ENCODE results near the gene MAPK8IP3. TPM values are rescaled to one million over a fixed set of nuclear protein-coding genes. Genes with fewer than 3 reads are reported as not detected.

MAPK8IP3 gene, protein sequence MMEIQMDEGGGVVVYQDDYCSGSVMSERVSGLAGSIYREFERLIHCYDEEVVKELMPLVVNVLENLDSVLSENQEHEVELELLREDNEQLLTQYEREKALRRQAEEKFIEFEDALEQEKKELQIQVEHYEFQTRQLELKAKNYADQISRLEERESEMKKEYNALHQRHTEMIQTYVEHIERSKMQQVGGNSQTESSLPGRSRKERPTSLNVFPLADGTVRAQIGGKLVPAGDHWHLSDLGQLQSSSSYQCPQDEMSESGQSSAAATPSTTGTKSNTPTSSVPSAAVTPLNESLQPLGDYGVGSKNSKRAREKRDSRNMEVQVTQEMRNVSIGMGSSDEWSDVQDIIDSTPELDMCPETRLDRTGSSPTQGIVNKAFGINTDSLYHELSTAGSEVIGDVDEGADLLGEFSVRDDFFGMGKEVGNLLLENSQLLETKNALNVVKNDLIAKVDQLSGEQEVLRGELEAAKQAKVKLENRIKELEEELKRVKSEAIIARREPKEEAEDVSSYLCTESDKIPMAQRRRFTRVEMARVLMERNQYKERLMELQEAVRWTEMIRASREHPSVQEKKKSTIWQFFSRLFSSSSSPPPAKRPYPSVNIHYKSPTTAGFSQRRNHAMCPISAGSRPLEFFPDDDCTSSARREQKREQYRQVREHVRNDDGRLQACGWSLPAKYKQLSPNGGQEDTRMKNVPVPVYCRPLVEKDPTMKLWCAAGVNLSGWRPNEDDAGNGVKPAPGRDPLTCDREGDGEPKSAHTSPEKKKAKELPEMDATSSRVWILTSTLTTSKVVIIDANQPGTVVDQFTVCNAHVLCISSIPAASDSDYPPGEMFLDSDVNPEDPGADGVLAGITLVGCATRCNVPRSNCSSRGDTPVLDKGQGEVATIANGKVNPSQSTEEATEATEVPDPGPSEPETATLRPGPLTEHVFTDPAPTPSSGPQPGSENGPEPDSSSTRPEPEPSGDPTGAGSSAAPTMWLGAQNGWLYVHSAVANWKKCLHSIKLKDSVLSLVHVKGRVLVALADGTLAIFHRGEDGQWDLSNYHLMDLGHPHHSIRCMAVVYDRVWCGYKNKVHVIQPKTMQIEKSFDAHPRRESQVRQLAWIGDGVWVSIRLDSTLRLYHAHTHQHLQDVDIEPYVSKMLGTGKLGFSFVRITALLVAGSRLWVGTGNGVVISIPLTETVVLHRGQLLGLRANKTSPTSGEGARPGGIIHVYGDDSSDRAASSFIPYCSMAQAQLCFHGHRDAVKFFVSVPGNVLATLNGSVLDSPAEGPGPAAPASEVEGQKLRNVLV (N-terminal part only)
- 55.6 TPM for total RNA-seq
- long read RNA-seq, partial matches to known transcripts, result 21 of 29 reads
- long read RNA-seq, other reads (novel, unspliced or antisense), result 7 of 29 reads

DNA sequence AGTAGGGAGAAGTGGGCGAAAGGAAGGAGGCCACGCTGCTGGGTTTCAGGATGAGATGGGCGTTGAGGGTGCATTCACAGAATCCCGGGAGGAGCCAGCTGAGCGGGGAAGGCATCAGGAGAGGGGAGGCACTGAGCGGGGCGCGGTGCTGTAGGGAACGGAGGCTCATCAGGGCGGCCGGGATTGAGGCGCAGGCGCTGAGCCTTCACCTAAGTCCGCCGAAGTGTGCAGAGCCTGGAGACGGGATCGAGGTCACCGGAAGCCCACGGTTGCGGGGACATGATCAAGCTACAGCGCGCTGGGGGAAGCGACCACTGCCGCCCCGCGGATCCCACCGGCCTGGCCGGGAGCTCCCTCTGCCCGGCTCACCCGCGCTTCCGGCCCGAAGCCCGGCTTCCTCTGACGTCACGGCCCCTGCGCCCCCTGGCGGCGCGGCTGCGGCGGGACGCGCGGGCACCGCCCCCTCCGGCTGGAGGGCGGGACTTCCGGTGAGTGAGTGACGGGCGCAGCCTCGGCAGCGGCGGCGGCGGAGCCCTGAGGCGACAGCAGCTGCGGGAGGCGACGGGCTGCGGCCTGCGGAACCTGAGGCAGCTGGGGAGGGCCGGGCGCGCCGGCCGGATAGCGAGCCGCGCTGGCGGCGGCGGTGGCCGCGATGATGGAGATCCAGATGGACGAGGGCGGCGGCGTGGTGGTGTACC is at the start of gene MAPK8IP3:
MAPK8IP3 (plus strand) TSS at position 508 of the 698 bp plus-strand sequence; CDS start at position 653, 145 bp downstream.
- peak; percentile 99 for DNase-seq (ENCODE audit: low spot score)

DNA sequence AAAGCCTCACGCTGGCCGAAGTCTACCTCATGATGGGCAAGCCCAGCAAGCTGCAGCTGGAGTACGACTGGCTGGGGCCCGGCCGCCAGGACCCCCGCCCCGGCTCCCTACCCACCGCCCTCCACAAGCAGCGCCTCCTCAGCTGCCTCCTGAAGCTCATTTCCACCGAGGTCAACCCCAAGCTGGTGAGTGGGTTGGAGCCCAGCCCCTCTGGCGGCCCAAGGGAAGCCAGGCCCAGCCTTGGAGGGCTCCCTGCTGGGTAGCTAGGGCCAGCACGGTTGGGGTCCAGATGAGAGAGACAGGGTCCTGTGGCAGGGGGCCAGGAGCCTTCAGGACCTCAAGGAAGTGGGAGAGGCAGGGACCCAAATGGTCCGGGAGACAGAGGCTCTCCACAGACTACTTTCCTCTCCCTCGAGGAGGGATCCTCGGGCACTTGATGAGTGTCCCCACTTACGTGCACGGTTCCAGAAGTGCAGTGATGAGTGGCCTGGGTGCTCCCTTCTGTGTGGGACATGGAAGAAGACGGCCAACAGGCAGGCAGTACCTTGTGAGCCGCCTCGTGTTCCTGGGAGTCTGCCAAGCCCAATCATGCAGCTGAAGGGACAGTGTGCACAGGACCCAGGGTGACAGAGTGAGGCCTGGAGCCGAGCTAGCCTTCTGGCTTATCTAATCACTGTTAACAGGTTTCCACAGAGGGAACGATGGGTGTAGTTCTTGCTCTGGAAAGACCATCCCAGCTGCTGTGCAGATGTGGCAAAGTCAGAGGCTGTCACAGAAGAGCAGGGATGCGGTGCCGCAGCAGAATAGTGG is 49.0 kb upstream of the MAPK8IP3 start:
- DNase-seq (ENCODE audit: low spot score), result no peak

DNA sequence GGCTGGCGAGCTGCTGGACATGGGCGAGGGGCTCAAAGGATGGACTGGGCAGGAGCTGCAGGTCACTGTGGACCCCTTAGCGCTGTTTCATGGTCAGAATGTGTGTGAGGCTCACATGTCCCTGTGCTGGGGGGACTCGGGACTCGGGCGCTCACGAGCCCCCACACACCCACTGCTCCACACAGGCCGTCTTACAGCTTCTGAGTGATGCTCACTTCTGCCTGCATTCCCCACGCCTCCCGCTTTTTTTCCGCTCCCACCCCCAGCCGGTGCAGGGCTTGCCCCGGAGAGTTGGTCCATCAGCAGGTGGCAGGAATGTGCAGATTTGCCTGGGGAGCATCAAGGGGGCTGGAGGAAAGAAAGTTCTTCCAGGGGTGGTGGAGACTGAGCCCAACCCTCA is 48.2 kb upstream of the MAPK8IP3 start:
- DNase-seq (ENCODE audit: low spot score), result no peak

DNA sequence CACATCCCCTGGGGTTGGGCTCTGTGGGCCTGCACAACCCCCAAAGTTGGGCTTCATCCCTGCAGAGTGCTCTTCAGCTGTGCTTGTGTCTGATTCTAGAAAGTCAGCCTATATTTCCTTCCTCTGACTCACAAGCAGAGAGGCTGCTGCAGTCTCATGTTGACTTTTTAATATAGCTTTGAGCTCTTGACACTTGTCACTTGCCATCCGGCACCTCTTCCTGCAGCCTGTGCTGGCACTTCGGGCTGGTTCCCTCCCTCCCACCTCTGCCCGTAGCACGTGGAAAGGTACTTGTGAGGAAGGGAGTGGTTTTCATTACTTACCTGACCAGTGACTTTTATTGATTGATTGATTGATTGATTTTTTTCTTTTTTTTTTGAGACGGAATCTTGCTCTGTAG is 47.0 kb upstream of the MAPK8IP3 start:
- DNase-seq (ENCODE audit: low spot score), result no peak

DNA sequence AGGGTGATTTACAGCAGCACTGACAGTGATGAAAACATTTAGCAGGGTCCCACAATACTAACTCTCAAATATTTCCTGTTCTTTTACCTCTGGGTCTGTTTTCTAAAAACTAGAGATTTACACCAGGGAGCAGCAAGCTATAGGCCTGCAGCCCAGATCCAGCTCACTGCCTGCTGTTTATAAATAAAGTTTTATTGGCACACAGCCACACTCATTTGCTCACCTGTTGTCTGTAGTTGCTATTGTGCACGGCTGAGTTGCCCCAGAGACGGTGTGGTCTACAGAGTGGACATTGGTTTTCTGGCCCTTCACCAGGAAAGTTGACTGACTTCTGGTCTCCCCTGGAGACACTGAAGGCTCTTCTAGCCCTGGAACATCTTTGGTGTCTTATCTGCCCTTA is 44.2 kb upstream of the MAPK8IP3 start:
- DNase-seq (ENCODE audit: low spot score), result no peak

DNA sequence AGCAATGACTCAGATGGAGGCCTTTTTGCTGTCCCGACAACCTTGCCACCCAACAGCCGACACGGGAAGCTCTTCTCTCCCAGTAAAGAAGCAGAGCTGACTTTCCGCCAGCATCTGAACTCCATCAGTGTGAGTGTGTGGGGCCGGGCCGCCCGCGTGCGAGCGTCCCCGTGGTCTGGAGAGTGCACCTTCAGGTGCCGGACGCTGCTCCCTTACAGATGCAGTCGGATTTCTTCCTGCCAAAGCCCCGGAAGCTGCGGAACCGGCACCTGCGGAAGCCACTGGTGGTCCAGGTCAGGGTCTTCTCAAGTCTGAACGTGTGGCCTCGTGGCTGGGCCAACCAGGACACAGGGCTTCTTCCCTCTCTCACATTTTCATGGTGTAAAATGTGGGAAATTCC is 43.5 kb upstream of the MAPK8IP3 start:
- no peak for DNase-seq (ENCODE audit: low spot score)

DNA sequence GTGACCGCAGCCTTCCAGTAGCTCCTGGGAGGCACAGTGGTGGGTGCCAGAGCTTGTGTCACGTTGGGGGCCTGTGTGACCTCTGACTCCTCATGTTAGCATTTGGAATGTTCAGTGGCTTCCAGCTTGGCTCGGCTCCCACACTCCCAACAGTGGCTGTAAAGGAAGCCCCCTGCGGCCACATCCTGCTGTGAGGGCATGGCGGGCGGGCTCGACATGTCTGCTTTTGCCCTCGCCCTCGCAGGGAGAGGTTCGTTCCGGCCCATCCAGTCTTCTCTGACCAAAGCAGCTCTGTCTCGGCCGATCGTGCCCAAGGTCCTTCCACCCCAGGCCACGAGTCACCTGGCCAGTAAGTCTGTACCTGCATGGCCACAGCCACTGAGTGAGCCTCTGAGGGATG is 40.2 kb upstream of the MAPK8IP3 start:
- no peak for DNase-seq (ENCODE audit: low spot score)

DNA sequence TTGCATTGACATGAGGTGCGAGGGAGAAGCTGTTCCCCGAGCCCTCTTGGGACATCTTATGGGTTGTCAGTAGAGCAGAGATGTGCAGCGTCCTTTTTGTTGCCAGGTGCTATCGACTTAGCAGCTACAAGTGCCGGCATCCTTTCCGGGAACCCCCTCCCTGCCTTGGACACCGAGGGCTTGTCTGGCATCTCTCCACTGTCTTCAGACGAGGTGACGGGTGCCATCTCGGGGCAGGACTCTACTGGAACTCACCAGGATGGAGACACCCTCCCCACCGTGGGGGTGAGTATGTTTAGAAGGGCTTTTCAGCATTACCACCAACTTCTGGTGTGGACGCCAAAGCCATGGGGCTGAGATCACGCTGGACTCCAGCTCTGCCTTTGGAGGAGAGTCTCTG is 39.7 kb upstream of the MAPK8IP3 start:
- DNase-seq (ENCODE audit: low spot score), result no peak

DNA sequence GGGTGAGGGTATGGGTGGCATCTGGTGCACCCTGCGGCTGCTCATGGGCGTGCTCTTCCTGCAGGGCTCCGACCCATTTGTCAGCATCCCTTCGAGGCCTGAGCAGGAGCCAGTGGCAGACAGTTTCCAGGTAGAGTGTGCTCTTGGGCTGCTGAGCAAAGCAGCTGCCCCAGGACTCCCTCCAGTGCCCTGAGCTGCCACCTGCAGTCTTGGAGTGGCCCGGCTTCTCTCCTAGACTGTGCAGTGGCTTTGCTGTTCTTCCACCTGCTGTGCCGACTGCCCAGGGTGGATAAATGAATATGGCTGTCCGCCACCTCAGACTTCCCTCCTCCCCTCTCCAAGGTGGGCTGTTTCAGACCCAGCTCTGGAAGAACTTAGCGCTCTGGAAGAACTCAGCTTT is 38.7 kb upstream of the MAPK8IP3 start:
- no peak for DNase-seq (ENCODE audit: low spot score)

DNA sequence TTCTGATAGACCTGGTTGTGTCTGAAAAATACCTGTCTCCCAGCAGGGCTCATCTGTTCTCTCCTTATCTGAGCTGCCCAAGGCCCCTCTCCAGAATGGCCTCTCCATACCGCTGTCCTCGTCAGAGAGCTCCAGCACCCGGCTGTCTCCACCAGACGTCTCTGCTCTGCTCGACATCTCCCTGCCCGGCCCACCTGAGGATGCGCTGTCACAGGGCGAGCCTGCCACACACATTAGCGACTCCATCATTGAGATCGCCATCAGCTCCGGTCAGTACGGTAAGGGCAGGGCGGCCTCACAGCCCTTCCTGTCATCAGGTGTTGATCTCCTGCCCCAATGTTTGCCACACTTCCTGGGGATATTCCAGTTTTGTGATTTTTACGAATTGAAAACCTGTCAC is 38.1 kb upstream of the MAPK8IP3 start:
- DNase-seq (ENCODE audit: low spot score), result no peak

DNA sequence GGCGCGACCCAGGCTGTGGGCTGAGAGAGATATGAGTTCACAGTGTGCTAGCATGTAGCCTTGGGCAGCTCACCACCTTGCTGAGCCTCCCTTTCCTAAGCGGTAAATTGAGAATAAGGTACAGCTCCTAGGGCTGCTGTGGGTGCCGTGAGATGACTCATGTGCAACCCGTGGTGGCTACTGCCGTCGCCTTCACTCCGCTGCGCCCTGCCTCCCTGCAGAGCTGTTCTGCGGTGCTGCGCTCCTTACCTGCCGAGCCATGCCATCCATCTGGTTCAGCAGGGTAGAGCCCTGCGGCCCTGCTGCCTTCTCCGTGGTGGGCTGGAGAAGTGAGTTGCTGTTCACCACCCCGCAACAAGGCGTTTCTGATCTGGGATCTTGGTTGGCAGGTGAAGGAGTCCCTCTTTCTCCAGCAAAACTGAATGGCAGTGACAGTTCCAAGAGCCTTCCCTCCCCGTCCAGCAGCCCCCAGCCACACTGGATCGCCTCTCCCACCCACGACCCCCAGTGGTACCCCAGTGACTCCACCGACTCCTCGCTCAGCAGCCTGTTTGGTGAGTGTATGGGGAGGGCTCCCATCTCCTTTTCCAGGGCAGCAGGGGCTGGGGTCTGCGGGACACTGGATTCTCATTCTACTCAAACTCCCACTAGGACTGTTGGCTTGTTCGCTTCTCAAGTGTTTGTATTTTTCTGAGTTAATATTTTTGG is 37.2 kb upstream of the MAPK8IP3 start:
- no peak for DNase-seq (ENCODE audit: low spot score)

DNA sequence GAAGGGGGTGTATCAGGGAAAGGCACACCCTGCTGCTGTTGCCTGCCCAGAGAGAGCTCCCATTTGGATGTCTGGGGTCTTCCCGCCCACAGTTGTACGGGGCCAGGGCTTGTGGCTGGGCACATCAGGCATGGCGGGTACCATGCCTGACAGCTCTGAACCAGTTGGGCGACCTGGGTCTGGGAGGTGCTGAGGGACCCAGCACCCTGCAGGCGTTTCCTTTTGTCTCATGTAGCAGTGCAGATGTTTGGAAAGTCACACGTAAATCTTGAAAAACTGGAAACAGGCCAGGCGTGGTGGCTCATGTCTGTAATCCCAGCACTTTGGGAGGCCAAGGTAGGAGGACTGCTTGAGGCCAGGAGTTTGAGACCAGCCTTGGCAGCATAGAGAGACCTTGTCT is 36.3 kb upstream of the MAPK8IP3 start:
- DNase-seq (ENCODE audit: low spot score), result no peak

DNA sequence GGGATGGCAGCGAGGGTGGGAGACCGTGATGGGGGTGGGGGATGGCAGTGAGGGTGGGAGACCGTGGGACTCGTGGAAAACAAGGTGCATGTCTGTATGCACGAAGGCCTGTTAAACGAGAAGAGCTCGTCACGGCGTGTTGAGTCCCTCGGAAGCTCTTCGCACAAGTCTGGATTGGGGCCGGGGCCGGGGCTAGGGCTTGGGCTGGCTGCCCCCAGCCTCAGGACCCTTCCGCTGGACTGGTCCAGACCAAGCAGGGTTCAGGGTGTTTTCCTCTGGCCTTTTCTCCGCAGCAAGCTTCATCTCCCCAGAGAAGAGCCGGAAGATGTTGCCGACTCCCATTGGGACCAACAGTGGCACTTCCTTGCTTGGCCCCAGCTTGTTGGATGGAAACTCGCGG is 35.6 kb upstream of the MAPK8IP3 start:
- DNase-seq (ENCODE audit: low spot score), result no peak

DNA sequence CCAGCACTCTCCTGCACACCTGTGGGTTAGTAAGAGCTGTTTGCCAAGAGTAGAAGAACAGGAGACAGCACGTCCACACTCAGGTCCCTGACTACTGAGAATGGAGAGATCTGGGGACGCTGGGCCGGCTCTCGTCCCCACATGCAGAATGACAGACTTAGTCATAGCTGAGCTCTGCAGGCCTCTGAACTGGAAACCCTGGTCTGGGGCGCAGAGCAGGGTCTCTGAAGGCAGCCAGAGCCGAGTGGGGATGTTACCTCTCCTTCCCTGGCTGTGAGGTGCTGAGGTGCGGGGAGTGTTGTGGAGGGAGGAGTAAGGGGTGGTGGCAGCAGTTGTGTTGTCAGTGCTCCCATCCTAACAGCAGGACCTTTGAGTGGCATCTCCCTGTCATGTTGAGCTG is 35.1 kb upstream of the MAPK8IP3 start:
- no peak for DNase-seq (ENCODE audit: low spot score)

DNA sequence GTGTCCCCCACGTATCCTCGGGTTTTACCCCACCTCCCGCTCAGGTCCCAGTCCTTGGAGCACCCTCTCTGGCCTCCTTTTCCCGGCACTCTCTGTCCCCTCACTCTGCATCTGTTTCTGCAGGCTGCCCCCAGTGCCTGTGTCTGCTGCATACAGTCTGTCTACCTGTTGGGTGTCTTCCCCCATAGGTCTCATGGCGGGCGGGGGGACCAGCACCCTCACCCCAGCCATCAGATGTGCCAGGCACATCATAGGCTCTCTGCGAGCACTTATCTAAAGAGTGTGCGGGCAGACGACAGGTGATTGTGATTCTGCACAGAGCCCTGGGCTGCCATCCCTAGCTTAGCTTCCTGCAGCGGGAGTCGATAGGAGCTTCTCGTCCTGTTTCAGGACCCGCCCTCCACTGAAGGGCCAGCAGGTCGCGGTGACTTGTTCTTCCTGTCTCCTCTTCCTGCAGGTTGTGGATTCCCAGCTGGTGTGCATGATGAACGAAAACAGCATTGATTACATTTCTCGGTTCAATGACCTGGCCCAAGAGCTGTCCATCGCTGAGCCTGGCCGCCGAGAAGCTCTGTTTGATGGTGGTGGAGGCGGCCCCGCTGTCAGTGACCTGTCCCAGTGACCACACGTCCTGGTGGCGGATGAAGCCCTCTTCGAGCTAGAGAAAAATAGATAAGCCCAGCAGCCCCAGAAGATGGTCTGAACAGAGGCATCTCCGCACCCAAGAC is 32.4 kb upstream of the MAPK8IP3 start:
- no peak for DNase-seq (ENCODE audit: low spot score)

DNA sequence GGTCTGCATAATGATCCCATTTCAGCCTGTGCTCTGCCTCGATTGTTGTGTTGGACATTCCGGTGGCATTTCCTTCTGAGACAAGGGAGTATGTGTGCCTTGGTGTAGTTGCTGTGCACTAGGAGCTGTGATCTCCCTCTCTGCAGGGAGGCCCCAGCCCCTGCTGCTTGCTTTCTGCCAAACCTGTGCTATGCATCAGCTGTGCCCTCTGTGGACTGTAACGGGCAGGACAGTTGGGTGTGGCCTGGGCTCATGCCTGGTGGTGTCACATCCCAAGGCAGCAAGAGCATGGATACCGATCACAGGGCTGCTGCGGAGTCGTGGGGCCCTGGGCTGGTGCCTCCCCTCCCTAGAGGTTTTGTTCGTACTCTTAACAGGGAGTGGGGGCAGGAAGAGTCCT is 31.7 kb upstream of the MAPK8IP3 start:
- DNase-seq (ENCODE audit: low spot score), result no peak

DNA sequence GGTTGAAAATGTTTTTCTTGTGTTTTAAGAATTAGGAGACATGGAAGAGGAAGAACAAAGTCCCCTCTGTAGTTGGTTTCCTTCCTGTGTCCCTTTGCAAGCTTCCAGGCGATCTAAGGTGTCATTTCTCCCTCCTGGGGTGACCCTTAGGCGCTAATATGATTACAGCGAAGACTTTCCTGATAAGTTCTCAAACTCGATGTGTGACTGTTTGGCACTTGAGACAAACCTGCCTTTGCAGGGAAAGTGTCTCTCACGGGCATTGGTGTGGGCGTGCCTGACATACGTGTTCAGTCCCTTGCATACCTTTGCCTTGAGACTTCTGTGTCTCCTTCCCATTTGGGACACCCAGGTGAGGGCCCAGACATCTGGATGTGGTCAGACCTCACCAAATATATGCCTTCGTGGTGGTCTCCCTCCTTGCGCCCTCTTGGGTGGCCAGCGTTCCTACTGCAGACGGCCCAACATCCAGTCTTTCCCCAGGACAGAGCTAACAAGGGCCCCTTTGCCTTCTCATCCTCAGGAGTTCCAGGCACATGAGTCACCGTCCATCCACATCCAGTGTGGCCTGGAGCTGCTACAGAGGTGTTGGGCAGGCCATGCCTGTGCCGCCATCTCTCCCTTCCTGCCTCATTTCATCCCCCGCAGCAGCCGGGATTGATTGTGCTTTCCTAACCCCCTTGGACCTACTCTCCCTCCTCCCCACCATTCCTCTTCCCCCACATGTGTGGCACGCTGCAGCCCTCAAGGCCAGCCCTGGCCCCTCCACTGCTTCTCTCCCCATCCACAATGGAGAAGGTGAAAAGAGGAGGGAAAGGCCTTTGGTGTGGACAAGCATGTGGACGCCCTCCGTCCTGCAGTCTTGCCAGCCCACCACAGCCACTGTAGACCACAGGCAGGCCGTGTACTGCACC is 31.0 kb upstream of the MAPK8IP3 start:
- DNase-seq (ENCODE audit: low spot score), result no peak

DNA sequence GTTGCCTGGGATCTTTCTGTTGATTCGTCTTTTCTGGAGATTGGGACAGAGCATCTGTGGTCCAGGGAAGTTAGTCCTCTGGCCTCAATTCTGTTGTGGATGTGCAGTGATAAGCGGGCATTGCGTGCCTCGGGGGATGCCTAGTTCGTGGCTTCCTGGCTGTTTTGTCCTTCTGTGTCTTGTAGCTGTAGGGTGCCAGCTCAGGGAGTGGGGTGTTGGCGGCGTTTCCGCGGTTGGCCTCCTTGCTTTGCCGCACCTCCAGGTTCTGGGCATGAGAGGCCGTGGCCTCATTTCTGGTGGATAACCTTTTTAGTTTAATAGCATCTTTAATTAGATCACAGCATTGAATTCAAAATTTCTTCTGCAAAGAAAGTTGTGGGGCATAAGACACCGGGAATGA is 29.3 kb upstream of the MAPK8IP3 start:
- DNase-seq (ENCODE audit: low spot score), result no peak

All from mesenteric fat pad (tissue), 1 donor.